ENCODE results near the gene CDH8.
A peak's percentile ranks its signal among the peaks of the same experiment; 100 is the strongest.

DNA sequence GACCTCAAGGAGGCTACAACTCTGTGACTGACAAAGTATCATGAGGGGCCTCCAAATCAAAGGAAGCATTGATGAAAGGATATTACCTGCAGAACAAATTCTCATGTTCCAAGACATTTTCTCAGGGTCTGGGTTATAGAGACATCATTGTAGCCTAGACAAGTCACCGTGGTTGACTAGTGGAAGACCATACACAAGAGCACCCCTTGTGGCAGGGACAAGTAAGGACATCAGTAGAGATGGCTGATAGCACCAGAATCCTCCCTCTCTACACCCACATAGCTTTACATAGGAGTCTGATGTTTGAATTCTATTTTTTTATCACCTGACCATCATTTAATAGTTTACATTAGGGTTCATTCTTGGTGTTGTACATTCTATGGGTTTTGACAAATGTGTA lies 32.5 kb upstream of the CDH8 start:
- TF ChIP-seq, protein P1, sequence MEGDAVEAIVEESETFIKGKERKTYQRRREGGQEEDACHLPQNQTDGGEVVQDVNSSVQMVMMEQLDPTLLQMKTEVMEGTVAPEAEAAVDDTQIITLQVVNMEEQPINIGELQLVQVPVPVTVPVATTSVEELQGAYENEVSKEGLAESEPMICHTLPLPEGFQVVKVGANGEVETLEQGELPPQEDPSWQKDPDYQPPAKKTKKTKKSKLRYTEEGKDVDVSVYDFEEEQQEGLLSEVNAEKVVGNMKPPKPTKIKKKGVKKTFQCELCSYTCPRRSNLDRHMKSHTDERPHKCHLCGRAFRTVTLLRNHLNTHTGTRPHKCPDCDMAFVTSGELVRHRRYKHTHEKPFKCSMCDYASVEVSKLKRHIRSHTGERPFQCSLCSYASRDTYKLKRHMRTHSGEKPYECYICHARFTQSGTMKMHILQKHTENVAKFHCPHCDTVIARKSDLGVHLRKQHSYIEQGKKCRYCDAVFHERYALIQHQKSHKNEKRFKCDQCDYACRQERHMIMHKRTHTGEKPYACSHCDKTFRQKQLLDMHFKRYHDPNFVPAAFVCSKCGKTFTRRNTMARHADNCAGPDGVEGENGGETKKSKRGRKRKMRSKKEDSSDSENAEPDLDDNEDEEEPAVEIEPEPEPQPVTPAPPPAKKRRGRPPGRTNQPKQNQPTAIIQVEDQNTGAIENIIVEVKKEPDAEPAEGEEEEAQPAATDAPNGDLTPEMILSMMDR (conservative IDR thresholded peaks at IDR 0.05; ENCODE audit: low read length): peak; percentile 75
- no peak for TF ChIP-seq EZH2phosphoT487 (IDR thresholded peaks at IDR 0.05; ENCODE audit: borderline replicate concordance, low read depth, low read length)
